Naive thymus-derived CD8-positive, alpha-beta T cell (primary cell): ENCODE measurements around the gene DSCAML1. TPM values are rescaled to one million over a fixed set of nuclear protein-coding genes. Genes with fewer than 3 reads are reported as not detected.

ENCODE experiments used
- ATAC-seq, 2 donors: fragments of 150-1000 bp; cut with Tn5 transposase in 1 of 2; sonication (Bioruptor Pico), chemical (Tn5 transposase) in 1 of 2; 1 replicate in 1 of 2; 2 replicates in 1 of 2; pipeline ENCODE4 v1.10.0; 2021; ENCODE audit warnings: mild to moderate bottlenecking in 2 of 2, moderate library complexity in 2 of 2
- POLR2A ChIA-PET: fragments of 350-600 bp; sonication (Branson Sonifier 250); formaldehyde crosslinking; loops from one replicate; lab custom pipeline; 2021; ENCODE audit warnings: antibody characterized with exemption; lab: Charles Lee
- DNase-seq, 10 donors: peaks; one replicate each; pipeline versions ENCODE4 v3.0.0 to v3.0.0-alpha.2; 2020 to 2022
- H3K27ac Mint-ChIP-seq, 10 donors: one replicate each; pipeline ENCODE4 v1.8.0; 2020 to 2022; ENCODE audit warnings: mild to moderate bottlenecking in 10 of 10, mixed read lengths in 10 of 10, moderate library complexity in 4 of 10, inconsistent platforms in 1 of 10
- H3K27me3 Mint-ChIP-seq, 5 donors: one replicate each; pipeline ENCODE4 v1.8.0; 2021 to 2022; ENCODE audit warnings: mixed read lengths in 5 of 5
- H3K36me3 Mint-ChIP-seq, 3 donors: one replicate each; pipeline ENCODE4 v1.8.0; 2020 to 2022; ENCODE audit warnings: mixed read lengths in 3 of 3, mild to moderate bottlenecking in 2 of 3, inconsistent platforms in 1 of 3
- H3K4me1 Mint-ChIP-seq, 4 donors: one replicate each; pipeline ENCODE4 v1.8.0; 2021 to 2022; ENCODE audit warnings: mixed read lengths in 4 of 4
- H3K4me3 Mint-ChIP-seq, 10 donors: one replicate each; pipeline ENCODE4 v1.8.0; 2020 to 2022; ENCODE audit warnings: mild to moderate bottlenecking in 10 of 10, mixed read lengths in 10 of 10, moderate library complexity in 6 of 10, inconsistent platforms in 1 of 10
- H3K9me3 Mint-ChIP-seq, 9 donors: one replicate each; pipeline ENCODE4 v1.8.0; 2020 to 2022; ENCODE audit warnings: mixed read lengths in 9 of 9, mild to moderate bottlenecking in 3 of 9, inconsistent platforms in 1 of 9, moderate library complexity in 1 of 9
- polyA plus RNA-seq, 3 donors: library from polyadenylated mRNA; unstranded; fragments of 300-500 nt; fragmentation: Illumina TruSeq; gene quantifications; one replicate each; pipeline ENCODE4 v1.2.3, GENCODE V29; 2021
- total RNA-seq, 8 experiments: library from RNA in 2 of 8; stranded (reverse) in 2 of 8; gene quantifications; one replicate each; pipeline ENCODE4 v1.2.3 and lab custom pipeline; 2021 to 2026

DSCAML1 gene, protein sequence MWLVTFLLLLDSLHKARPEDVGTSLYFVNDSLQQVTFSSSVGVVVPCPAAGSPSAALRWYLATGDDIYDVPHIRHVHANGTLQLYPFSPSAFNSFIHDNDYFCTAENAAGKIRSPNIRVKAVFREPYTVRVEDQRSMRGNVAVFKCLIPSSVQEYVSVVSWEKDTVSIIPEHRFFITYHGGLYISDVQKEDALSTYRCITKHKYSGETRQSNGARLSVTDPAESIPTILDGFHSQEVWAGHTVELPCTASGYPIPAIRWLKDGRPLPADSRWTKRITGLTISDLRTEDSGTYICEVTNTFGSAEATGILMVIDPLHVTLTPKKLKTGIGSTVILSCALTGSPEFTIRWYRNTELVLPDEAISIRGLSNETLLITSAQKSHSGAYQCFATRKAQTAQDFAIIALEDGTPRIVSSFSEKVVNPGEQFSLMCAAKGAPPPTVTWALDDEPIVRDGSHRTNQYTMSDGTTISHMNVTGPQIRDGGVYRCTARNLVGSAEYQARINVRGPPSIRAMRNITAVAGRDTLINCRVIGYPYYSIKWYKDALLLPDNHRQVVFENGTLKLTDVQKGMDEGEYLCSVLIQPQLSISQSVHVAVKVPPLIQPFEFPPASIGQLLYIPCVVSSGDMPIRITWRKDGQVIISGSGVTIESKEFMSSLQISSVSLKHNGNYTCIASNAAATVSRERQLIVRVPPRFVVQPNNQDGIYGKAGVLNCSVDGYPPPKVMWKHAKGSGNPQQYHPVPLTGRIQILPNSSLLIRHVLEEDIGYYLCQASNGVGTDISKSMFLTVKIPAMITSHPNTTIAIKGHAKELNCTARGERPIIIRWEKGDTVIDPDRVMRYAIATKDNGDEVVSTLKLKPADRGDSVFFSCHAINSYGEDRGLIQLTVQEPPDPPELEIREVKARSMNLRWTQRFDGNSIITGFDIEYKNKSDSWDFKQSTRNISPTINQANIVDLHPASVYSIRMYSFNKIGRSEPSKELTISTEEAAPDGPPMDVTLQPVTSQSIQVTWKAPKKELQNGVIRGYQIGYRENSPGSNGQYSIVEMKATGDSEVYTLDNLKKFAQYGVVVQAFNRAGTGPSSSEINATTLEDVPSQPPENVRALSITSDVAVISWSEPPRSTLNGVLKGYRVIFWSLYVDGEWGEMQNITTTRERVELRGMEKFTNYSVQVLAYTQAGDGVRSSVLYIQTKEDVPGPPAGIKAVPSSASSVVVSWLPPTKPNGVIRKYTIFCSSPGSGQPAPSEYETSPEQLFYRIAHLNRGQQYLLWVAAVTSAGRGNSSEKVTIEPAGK (N-terminal part only)
- 1 to 10 TPM; 1.3 to 2.1 TPM for total RNA-seq
- under 1 TPM; 0.12 to 0.15 (median 0.13) TPM for polyA plus RNA-seq
- total RNA-seq (lab: John Stamatoyannopoulos, UW): 0 to 1.7 (median 0.62) reads per million in 6 experiments

DNA sequence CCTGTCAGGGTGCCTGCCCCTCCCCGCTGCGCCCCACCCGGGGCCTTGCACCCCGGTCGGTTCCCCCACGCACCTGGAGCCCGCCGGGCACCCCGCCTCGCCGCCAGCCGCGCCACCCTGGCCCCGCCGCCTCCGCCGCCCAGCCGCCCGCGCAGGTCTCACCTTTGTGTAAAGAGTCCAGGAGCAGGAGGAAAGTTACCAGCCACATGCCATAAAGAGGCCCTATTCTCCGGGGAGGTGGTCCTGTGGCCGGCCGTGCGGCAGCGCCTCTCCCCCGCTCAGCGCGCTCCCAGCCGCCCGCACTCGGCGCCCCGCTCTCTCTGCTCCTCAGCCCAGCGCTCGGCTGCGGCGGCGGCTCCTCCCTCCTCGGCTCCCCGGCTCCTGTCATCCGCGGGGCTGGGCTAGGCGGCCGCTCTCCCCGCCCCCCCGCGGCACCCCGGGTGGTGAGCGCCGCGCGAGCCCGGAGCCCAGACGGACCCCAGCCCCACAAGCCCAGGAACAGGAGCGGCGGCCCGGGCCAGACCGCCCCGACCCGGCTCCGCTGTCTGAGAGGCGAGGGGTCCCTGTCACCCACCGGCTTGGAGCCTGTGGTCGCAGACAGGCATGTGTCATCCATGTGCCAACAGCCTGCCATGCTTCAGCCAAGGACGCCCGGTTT is at the start of gene DSCAML1:
Gene DSCAML1 (minus strand): TSS at position 345 of the 658 bp plus-strand sequence. CDS start 137 bp downstream, at position 208.
- H3K36me3 Mint-ChIP-seq: peaks cover 0 to 2% (median 0%) of the 10 kb centered on the region in 3 donors
- POLR2A ChIA-PET: interaction anchor here (1.3 kb wide), 1 partner anchor 12 kb away, joined by 4 read pairs; no protein-coding TSS in a partner anchor
- H3K27me3 Mint-ChIP-seq: peaks cover 22 to 59% (median 43%) of the 10 kb centered on the region in 5 donors
- H3K9me3 Mint-ChIP-seq: no peaks in the 10 kb centered on the region
- peak within 1 kb of the TSS in 2 of 10 donors; percentile 4 to 40 for H3K27ac Mint-ChIP-seq
- DNase-seq: peak in 7 of 10 donors; percentile 25 to 72 (median 44)
- ATAC-seq: peak; percentile 91 to 97
- H3K4me1 Mint-ChIP-seq: peaks cover 7 to 26% (median 22%) of the 10 kb centered on the region in 4 donors
- H3K4me3 Mint-ChIP-seq: peak within 1 kb of the TSS; percentile 54 to 81 (median 77)

DNA sequence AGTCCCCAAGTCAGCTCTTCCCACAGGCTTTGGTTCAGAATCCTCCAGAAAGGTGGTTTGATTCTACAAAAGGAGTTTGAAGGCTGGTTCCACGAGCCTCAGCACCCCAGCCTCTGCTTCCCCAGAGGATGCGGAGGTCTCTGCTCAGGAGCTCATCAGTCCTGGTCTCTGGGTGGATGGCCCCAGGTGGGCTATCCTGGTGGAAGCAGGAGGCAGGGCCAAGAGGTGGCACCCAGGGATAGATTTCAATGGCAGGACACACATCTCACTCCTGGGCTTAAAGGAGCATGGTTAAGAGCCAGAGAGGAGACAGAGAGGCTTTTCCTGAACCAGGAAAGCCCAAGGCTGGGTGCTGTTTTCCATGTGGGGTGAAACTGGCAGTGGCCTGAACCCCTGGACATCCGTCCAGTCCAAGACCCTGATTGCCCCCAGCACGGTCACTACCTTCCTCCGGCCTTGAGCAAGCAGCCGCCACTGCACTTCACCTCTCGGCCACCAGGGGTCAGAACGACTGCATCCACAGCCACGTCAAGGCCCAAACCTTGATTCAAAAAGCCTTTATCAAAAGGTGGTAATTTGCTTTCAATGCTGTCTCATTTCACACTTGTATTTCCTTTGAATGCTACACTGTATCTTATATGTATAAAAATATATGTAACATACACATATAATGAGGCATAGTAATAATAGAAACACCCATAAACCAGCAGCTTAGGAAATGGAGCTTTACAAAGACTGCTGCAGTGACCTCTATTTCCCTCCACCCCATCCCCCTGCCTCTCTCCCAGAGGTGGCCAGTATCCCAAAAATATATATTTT is 46.9 kb upstream of the DSCAML1 start:
- DNase-seq (peak; percentile 56 to 88 (median 77)), ATAC-seq (peak; percentile 77 to 88)
- H3K36me3 Mint-ChIP-seq: no peaks in the 10 kb centered on the region
- peaks cover 0 to 10% (median 3%) of the 10 kb centered on the region in 4 donors for H3K4me1 Mint-ChIP-seq
- no peak overlapping the region for H3K4me3 Mint-ChIP-seq
- POLR2A ChIA-PET: interaction anchor here (0.8 to 4.0 kb wide), 9 partner anchors 16 to 209 kb away, joined by 3 to 27 read pairs (median 4); partner anchors contain the start of gene IL10RA
- peaks cover 0 to 2% (median 0%) of the 10 kb centered on the region in 9 donors for H3K9me3 Mint-ChIP-seq
- H3K27me3 Mint-ChIP-seq: no peaks in the 10 kb centered on the region
- peak overlapping the region in 1 of 10 donors; percentile 43 for H3K27ac Mint-ChIP-seq

DNA sequence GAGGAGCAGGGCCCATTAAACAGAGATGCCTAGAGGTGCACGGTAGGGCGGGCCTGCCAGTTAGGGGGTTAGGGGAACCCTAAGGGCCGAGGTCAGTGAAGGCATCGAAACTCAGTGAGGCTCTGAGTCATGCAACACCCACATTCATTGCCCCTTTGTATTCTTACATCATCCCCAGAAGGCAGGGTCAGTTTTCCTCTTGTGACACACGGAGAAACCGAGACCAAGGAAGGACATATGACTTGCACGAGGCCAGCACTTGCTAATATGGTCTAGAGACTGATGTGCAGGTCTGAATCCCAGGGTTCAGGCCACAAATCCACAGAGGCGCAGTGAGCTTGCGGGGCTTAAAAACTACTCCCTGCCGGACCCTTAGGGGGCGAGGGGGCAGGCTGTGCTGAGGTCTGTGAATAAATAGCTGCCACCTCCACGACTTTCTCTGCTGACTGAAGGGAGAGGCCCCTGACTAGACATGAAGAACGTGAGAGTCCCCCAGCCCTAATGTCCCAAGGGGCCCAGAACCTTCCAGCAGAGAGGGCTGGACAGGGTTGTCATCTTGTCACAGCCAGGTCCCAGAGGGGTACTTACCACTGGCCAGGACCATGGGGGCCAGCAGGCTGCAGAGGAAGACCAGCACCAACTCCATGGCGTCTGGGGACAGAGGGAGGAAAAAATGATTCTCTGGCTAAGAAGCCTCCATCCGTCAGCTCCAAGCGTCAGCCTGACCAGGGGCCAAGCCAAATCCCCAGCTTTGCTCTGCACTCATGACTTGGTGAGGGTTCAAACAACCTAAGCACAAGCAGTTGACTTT is 45.3 kb upstream of the DSCAML1 start:
- H3K27me3 Mint-ChIP-seq: no peaks in the 10 kb centered on the region
- peaks cover 3 to 10% (median 5%) of the 10 kb centered on the region in 4 donors for H3K4me1 Mint-ChIP-seq
- H3K9me3 Mint-ChIP-seq: no peaks in the 10 kb centered on the region
- DNase-seq: peak in 1 of 10 donors; percentile 7
- no peak overlapping the region for H3K4me3 Mint-ChIP-seq
- no peaks in the 10 kb centered on the region for H3K36me3 Mint-ChIP-seq
- POLR2A ChIA-PET: interaction anchor here (1.2 to 4.0 kb wide), 3 partner anchors 20 to 210 kb away, joined by 4 to 27 read pairs (median 5); no protein-coding TSS in a partner anchor
- ATAC-seq: no peak
- H3K27ac Mint-ChIP-seq: peak overlapping the region in 3 of 10 donors; percentile 11 to 62 (median 13)

DNA sequence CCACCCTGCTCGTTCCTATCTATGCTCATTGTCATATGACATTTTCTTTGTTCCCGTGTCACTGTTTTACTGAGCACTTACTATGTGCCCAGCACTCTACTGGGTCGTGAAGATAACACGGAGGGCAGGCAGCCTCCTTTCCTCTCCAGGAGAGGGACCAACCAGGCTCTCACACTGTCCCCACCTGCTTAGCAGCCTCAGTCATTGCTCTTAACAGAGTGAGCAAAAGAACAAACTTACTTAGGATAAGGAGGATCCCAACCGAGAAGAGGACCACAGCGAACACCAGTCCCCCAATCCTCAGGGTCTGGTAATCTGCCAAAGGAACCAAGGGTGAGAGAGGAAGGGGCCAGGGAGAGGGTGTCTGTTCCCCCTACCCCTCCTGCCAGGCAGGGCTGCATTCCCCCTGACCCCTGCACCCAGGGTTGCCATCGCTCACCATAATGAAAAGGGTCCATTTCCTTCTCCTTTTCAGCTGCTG is 44.6 kb upstream of the DSCAML1 start:
- ATAC-seq (no peak), DNase-seq (peak in 1 of 10 donors; percentile 10)
- no peaks in the 10 kb centered on the region for H3K9me3 Mint-ChIP-seq
- H3K4me3 Mint-ChIP-seq: no peak overlapping the region
- H3K27me3 Mint-ChIP-seq: no peaks in the 10 kb centered on the region
- peaks cover 3 to 10% (median 7%) of the 10 kb centered on the region in 4 donors for H3K4me1 Mint-ChIP-seq
- peak overlapping the region in 3 of 10 donors; percentile 8 to 55 (median 36) for H3K27ac Mint-ChIP-seq
- POLR2A ChIA-PET: interaction anchor here (4.0 kb wide), 1 partner anchor 211 kb away, joined by 27 read pairs; no protein-coding TSS in a partner anchor
- no peaks in the 10 kb centered on the region for H3K36me3 Mint-ChIP-seq

DNA sequence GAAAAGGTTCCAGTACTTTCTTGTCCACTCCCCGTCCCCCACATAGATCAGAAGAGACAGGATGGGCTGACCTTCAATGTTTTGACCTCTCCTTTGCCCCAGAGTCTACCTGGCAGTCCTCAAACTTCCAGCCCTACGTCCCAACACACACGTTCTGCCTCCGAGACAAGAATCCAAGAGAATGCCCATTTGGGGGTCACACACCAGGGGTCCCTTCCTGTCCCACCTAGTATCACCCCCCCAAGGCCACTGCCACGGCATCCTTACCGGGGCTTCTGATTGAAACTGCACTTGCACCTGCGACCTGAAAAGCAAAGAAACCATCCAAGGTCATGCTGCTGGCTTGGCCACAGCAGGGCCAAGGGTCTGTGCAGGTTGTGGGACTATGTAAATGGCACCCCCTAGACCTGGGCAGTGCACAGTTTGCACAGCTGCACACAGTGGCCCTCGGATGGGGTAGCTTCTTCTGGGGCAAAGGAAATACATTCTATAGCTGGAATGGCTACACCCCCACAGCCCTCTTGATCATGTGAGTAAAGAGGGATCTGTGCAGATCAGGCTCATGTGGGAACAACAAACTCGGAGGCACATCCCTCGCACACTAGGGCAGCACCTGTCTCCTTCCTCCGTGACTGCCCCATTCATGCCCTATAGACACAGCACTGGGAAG is 44.0 kb upstream of the DSCAML1 start:
- no peaks in the 10 kb centered on the region for H3K9me3 Mint-ChIP-seq
- peak overlapping the region in 4 of 10 donors; percentile 18 to 65 (median 58) for H3K27ac Mint-ChIP-seq
- no peaks in the 10 kb centered on the region for H3K36me3 Mint-ChIP-seq
- ATAC-seq (no peak), DNase-seq (peak in 1 of 10 donors; percentile 14)
- H3K27me3 Mint-ChIP-seq: no peaks in the 10 kb centered on the region
- H3K4me1 Mint-ChIP-seq: peaks cover 3 to 12% (median 7%) of the 10 kb centered on the region in 4 donors
- POLR2A ChIA-PET: no interaction called here
- peak overlapping the region in 1 of 10 donors; percentile 54 for H3K4me3 Mint-ChIP-seq

DNA sequence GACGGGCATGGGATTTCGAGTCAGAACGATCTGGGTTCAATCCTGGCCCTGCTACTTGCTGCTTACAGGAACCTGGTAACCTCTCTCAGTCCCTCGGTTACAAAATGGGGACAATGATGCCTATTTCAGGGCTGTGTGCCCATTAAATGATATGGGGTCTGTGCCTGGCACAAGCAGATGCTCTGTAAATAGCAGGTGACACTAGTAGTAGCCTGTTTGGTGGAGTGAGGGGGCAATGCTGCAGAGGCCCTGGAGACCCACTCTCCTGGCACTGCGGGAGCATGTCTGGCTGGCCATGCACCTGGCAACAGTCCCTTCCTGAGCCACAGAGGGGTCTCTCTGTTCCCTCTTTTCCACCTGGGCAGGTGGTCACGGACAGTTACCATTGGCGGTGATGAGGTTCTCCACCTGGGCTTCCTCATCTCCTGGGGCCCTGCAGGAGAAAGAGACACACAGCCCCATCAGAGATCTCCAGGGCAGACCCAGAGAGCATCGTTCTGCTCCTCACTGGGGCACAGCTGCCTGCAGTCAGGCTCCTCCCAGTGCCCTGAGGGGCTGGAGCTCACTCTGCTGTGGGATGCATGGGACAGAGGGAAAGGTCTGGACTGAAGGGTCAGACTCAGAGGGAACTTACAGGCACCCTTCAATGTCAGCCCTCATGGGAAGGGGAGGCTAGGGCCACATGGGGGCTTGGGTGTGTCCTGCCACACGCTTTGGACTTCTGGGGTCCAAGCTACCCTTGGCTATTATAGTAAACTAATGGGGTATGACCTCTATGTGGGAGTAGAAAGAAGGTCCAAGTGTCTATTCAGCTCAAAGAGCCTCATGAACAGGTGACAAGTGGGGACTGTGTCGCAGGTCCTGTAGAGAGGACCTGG is 43.2 kb upstream of the DSCAML1 start:
- no peaks in the 10 kb centered on the region for H3K9me3 Mint-ChIP-seq
- no peak for ATAC-seq
- peak overlapping the region in 3 of 10 donors; percentile 18 to 79 (median 65) for H3K27ac Mint-ChIP-seq
- H3K36me3 Mint-ChIP-seq: no peaks in the 10 kb centered on the region
- no peaks in the 10 kb centered on the region for H3K27me3 Mint-ChIP-seq
- peaks cover 3 to 12% (median 7%) of the 10 kb centered on the region in 4 donors for H3K4me1 Mint-ChIP-seq
- peak overlapping the region in 1 of 10 donors; percentile 54 for H3K4me3 Mint-ChIP-seq
- POLR2A ChIA-PET: no interaction called here
- peak in 1 of 10 donors; percentile 6 for DNase-seq

DNA sequence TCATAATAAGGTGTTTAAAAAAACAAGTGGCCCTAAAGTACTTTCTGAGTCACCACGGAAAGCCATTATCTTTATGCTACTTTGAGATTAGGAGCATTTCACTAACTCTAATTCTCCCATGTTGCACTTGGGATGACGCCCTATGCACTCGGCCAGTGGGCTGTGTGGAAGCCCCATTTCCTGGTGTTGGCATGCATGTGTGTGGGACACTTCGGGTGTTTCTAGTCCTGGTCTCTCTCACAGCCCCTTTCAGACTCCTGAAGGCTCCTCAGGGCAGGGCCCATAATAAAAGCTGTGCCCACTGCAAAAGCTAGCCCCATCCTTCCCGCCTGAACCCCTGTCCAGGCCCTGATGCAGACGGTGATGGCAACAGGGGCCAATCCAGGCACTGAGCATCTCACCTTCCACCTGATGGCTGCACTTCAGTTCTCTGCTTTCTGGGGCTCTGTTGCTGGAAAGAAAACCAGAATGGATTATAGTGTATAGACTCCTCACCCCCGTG is 42.4 kb upstream of the DSCAML1 start:
- no peak overlapping the region for H3K4me3 Mint-ChIP-seq
- no peak for DNase-seq
- ATAC-seq: no peak
- H3K36me3 Mint-ChIP-seq: no peaks in the 10 kb centered on the region
- POLR2A ChIA-PET: interaction anchor here (1.0 kb wide), 1 partner anchor 10 kb away, joined by 3 read pairs; no protein-coding TSS in a partner anchor
- peak overlapping the region in 1 of 10 donors; percentile 4 for H3K27ac Mint-ChIP-seq
- no peaks in the 10 kb centered on the region for H3K9me3 Mint-ChIP-seq
- H3K4me1 Mint-ChIP-seq: peaks cover 3 to 12% (median 7%) of the 10 kb centered on the region in 4 donors
- H3K27me3 Mint-ChIP-seq: no peaks in the 10 kb centered on the region

DNA sequence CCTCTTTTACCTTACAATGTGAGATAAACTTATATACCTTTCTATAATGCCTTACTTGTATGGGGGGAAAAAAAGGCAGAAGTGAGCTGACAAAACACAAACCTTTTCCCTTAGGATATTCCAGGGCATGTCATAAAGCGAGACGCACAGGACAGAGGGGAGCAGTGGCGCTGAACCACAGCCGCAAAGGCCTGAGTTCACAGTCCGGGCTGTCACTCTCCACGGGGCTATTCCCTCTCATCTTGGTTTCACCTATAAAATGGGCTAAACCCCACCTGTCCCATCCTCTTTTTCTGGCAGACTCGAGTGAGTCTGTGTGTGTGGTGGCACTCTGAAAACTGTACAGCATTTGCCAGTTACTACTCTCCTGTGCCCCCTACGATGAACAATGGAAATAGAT is 41.9 kb upstream of the DSCAML1 start:
- Mint-ChIP-seq H3K27me3 (no peaks in the 10 kb centered on the region), H3K4me3 (no peak overlapping the region), H3K36me3 (no peaks in the 10 kb centered on the region), H3K4me1 (peaks cover 3 to 11% (median 7%) of the 10 kb centered on the region in 4 donors), H3K27ac (peak overlapping the region in 1 of 10 donors; percentile 17), H3K9me3 (no peaks in the 10 kb centered on the region)
- ATAC-seq: no peak
- POLR2A ChIA-PET: interaction anchor here (1.0 kb wide), 2 partner anchors 9 to 214 kb away, joined by 3 to 4 read pairs; no protein-coding TSS in a partner anchor
- peak in 1 of 10 donors; percentile 6 for DNase-seq
